Activated CD8-positive, alpha-beta T cell treated with anti-CD3 and anti-CD28 coated beads, Interleukin-2, amount 10 ng/mL, durations not matched to agents 7 days and 5 days (primary cell): ENCODE measurements around the gene NOS1AP. TPM values are rescaled to one million over a fixed set of nuclear protein-coding genes. Genes with fewer than 3 reads are reported as not detected.

Source experiments
- ATAC-seq: fragments of 150-1000 bp; cut with Tn5 transposase; one replicate; pipeline ENCODE4 v1.10.0; 2021; ENCODE audit warnings: moderate library complexity
- CTCF ChIA-PET: fragments of 350-600 bp; sonication (Branson Sonifier 250); formaldehyde crosslinking; loops from one replicate; lab custom pipeline; 2021; ENCODE audit warnings: antibody characterized with exemption; lab: Charles Lee
- POLR2A ChIA-PET: fragments of 350-600 bp; sonication (Branson Sonifier 250); formaldehyde crosslinking; loops from one replicate; lab custom pipeline; 2021; ENCODE audit warnings: antibody characterized with exemption; lab: Charles Lee
- DNase-seq: peaks from one replicate; pipeline ENCODE4 v3.0.0-alpha.2; 2020
- H3K27ac Mint-ChIP-seq: one replicate; pipeline ENCODE4 v1.8.0; 2021; ENCODE audit warnings: mild to moderate bottlenecking, mixed read lengths
- H3K27me3 Mint-ChIP-seq: one replicate; pipeline ENCODE4 v1.8.0; 2021; ENCODE audit warnings: low read depth, mixed read lengths
- H3K36me3 Mint-ChIP-seq: one replicate; pipeline ENCODE4 v1.8.0; 2021; ENCODE audit warnings: low read depth, mixed read lengths
- H3K4me1 Mint-ChIP-seq: one replicate; pipeline ENCODE4 v1.8.0; 2021; ENCODE audit warnings: low read depth, mixed read lengths
- H3K4me3 Mint-ChIP-seq: one replicate; pipeline ENCODE4 v1.8.0; 2021; ENCODE audit warnings: mild to moderate bottlenecking, mixed read lengths
- H3K9me3 Mint-ChIP-seq: one replicate; pipeline ENCODE4 v1.8.0; 2022; ENCODE audit warnings: mixed read lengths; ENCODE audit not compliant: insufficient read depth
- total RNA-seq, 2 experiments: library from RNA; stranded (reverse); gene quantifications; one replicate each; pipeline ENCODE4 v1.2.3, GENCODE V29; 2021

NOS1AP gene
- total RNA-seq, 2 experiments from 2014 or later, result not detected

- no peak for DNase-seq
- ATAC-seq, result no peak
- Mint-ChIP-seq H3K4me1 (no peaks in the 10 kb centered on the region), H3K9me3 (no peaks in the 10 kb centered on the region), H3K27me3 (peaks cover 3% of the 10 kb centered on the region), H3K27ac (no peak overlapping the region), H3K36me3 (no peaks in the 10 kb centered on the region), H3K4me3 (no peak overlapping the region)
- ChIA-PET CTCF (no interaction called here), POLR2A (no interaction called here)
These were observed 233.0 kb downstream of the NOS1AP start for GRCh38 chr1:162302306-162303003.

- Mint-ChIP-seq H3K9me3 (no peaks in the 10 kb centered on the region), H3K4me3 (no peak overlapping the region), H3K36me3 (no peaks in the 10 kb centered on the region), H3K4me1 (no peaks in the 10 kb centered on the region), H3K27ac (no peak overlapping the region), H3K27me3 (peaks cover 3% of the 10 kb centered on the region)
- DNase-seq (no peak), ATAC-seq (no peak)
- CTCF ChIA-PET, result no interaction called here
- POLR2A ChIA-PET, result no interaction called here
These were observed 233.5 kb downstream of the NOS1AP start for GRCh38 chr1:162303004-162303344.

DNA sequence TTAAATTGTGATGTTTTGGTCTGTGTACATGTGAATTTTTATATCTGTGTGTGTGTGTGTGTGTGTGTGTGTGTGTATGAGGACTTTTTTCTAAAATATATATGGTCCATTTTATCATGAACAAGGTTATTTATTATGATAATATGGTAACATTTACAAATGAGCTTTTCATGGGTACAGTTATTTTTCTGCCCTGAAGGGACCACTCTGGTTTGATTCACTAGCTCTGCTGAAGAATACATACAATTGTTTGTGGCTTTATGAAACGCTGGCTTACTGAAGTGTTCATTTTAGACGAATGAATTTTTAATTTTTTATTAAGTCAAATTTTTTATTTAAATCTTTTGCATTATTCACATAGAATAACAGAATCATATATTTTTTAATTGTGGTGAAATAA is 235.2 kb downstream of the NOS1AP start:
- Mint-ChIP-seq H3K36me3 (no peaks in the 10 kb centered on the region), H3K27me3 (peaks cover 5% of the 10 kb centered on the region), H3K4me3 (no peak overlapping the region), H3K27ac (no peak overlapping the region), H3K9me3 (no peaks in the 10 kb centered on the region), H3K4me1 (no peaks in the 10 kb centered on the region)
- DNase-seq (no peak), ATAC-seq (no peak)
- ChIA-PET POLR2A (no interaction called here), CTCF (no interaction called here)

GRCh38 chr1:162305969-162306368 is 236.5 kb downstream of the NOS1AP start:
- peaks cover 3% of the 10 kb centered on the region for H3K27me3 Mint-ChIP-seq
- CTCF ChIA-PET, result no interaction called here
- H3K36me3 Mint-ChIP-seq, result no peaks in the 10 kb centered on the region
- no peaks in the 10 kb centered on the region for H3K4me1 Mint-ChIP-seq
- no peaks in the 10 kb centered on the region for H3K9me3 Mint-ChIP-seq
- POLR2A ChIA-PET, result no interaction called here
- ATAC-seq (no peak), DNase-seq (no peak)
- H3K27ac Mint-ChIP-seq, result no peak overlapping the region
- no peak overlapping the region for H3K4me3 Mint-ChIP-seq

DNA sequence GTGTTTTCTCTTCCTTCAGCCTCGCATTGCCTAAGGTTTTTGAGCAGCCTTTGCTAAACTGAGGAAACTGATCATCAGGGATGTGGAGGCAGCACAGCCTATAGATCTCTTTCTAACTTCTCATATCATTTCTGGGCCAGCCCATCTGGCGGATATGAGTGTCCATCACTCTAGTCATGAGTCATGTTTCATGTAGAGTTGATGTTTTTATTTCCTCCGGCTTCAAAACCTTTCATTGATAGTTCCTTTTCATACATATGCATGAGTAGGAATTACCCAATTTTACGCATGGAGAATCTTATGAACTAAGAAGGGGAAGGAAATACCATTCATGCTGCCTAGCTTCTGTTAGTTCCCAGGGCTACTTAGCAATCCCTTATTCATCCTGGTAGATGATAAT is 240.8 kb downstream of the NOS1AP start:
- Mint-ChIP-seq H3K4me1 (no peaks in the 10 kb centered on the region), H3K36me3 (no peaks in the 10 kb centered on the region), H3K27me3 (peaks cover 2% of the 10 kb centered on the region), H3K9me3 (no peaks in the 10 kb centered on the region), H3K27ac (no peak overlapping the region), H3K4me3 (no peak overlapping the region)
- ATAC-seq (no peak), DNase-seq (no peak)
- ChIA-PET CTCF (no interaction called here), POLR2A (no interaction called here)

DNA sequence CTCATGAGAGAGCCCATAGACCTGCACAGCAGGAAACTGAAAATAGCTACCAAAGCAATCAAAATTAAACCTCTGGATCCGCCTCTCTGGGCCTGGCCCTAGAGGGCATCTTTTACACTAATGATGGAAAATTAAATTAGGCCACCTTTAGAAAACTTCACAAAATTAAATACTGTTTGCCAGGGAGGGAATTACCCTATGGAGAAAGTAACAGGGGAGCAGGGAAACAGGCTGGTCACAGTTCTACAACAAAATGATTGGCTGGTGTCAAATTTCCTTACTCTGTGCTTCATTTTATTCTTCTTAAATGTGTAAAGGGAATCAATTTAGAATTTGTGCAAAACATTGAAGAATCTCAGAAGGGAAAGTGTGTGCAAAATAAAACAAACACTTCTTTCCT is 244.7 kb downstream of the NOS1AP start:
- peaks cover 16% of the 10 kb centered on the region for H3K27me3 Mint-ChIP-seq
- no peak overlapping the region for H3K4me3 Mint-ChIP-seq
- H3K9me3 Mint-ChIP-seq, result no peaks in the 10 kb centered on the region
- no peak overlapping the region for H3K27ac Mint-ChIP-seq
- ATAC-seq, result no peak
- H3K36me3 Mint-ChIP-seq, result no peaks in the 10 kb centered on the region
- CTCF ChIA-PET, result no interaction called here
- peaks cover 6% of the 10 kb centered on the region for H3K4me1 Mint-ChIP-seq
- POLR2A ChIA-PET, result no interaction called here
- no peak for DNase-seq

DNA sequence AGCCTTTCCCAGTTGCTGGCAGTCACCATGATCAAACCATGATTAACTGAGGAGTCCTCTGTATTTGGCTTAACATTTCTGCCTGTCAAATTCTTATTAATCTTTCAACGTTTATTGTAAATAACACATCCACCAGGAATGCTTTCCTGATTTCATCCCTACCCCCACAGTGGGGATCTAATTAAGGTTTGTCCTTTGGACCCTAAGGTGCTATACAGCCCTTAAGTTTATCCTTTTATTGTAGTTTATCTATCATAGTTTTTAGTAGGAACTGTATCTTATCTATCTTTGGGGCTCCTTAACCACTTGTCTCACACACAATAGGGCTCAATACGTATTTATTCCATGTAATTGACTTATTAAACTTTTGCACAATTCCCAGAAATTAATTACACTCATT is 246.2 kb downstream of the NOS1AP start:
- Mint-ChIP-seq H3K4me3 (no peak overlapping the region), H3K4me1 (peaks cover 6% of the 10 kb centered on the region), H3K9me3 (no peaks in the 10 kb centered on the region), H3K27me3 (peaks cover 14% of the 10 kb centered on the region), H3K27ac (no peak overlapping the region), H3K36me3 (no peaks in the 10 kb centered on the region)
- no peak for ATAC-seq
- POLR2A ChIA-PET, result no interaction called here
- no peak for DNase-seq
- CTCF ChIA-PET, result no interaction called here

- H3K9me3 Mint-ChIP-seq, result no peaks in the 10 kb centered on the region
- DNase-seq (peak; percentile 31), ATAC-seq (no peak)
- peaks cover 6% of the 10 kb centered on the region for H3K4me1 Mint-ChIP-seq
- no peak overlapping the region for H3K27ac Mint-ChIP-seq
- peaks cover 14% of the 10 kb centered on the region for H3K27me3 Mint-ChIP-seq
- ChIA-PET CTCF (no interaction called here), POLR2A (no interaction called here)
- no peaks in the 10 kb centered on the region for H3K36me3 Mint-ChIP-seq
- H3K4me3 Mint-ChIP-seq, result no peak overlapping the region
These were observed 246.7 kb downstream of the NOS1AP start for GRCh38 chr1:162316187-162316586.

DNA sequence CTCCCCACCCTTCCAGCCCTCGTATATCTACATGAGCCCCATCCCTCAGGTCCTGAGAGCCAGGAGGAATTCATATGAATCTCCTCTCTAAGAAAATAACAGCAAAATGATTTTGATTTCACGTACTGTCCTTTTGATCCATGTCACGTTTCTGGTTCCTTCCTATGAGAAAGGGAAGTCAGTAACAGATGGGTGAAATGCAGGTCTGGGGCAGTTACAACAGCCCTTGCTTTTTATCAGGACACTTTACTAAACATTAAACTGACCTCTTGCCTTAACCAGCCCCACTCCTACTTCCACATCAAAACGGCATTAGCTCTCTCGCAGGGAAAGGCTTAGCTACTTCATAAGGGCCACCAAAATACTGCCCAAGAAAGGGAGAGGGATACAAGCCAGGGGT is 248.1 kb downstream of the NOS1AP start:
- no peaks in the 10 kb centered on the region for H3K36me3 Mint-ChIP-seq
- no peak for ATAC-seq
- H3K9me3 Mint-ChIP-seq, result no peaks in the 10 kb centered on the region
- H3K4me3 Mint-ChIP-seq, result no peak overlapping the region
- no peak overlapping the region for H3K27ac Mint-ChIP-seq
- DNase-seq, result no peak
- ChIA-PET POLR2A (no interaction called here), CTCF (no interaction called here)
- H3K4me1 Mint-ChIP-seq, result peaks cover 6% of the 10 kb centered on the region
- peaks cover 14% of the 10 kb centered on the region for H3K27me3 Mint-ChIP-seq

DNA sequence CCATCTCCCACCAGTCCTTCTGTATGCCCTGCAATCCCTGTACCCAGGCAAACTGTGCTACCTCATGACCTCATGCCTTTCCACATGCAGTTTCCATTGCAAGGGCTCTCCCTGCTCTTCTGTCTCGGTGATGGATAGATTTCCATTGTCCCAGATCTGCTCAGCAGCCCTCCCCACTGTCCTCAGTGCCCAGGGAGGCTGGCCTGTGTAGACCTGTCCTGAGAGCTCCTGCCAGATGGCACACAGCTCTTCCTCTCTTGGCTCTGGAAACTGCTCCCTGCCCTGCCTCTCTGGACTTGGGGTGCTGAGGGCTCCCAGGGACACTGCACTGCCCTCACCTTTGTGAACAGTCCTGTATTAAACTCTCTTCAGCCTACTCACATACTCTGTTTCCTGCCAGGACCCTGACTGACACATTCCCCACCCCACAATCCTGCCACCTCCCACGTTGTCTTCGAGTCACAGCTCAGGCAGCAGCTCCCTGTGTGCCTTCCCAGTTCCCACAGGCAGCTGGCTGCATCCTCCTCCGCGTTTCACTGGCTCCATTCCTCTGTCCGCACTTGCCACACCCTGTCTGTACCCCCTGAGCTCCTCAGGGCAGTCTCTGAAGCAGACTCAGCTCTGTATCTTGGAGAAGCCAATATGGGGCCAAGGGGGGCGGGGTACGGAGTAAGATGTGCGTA is 250.1 kb downstream of the NOS1AP start:
- Mint-ChIP-seq H3K4me3 (no peak overlapping the region), H3K4me1 (peaks cover 6% of the 10 kb centered on the region), H3K36me3 (no peaks in the 10 kb centered on the region), H3K27me3 (peaks cover 14% of the 10 kb centered on the region), H3K27ac (no peak overlapping the region), H3K9me3 (no peaks in the 10 kb centered on the region)
- no peak for DNase-seq
- ChIA-PET CTCF (no interaction called here), POLR2A (no interaction called here)
- no peak for ATAC-seq

DNA sequence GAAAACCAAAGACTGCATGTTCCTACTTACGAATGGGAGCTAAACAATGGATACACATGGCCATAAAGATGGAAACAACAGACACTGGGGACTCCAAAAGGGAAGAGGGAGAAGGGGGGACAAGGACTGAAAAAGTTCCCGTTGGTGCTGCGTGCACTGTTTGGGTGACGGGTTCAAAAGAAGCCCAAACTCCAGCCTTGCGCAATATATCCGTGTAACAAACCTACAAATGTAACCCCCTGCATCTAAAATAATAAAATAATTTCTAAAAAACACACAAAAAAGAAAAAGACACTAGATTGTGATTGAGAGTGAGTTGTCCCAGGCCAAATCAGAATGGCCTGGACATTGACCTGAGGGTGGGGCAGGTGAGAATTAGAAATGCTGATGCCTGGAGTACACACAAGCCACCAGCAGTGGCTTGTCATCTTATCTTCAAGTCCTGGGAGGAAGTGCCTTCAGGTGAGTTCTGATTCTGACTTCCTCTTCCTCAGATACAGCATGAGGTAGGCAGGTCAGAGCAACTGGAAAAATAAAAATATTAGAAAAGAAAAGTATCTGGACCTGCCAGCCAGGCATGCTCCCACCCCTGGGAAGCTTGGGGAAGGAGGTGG is 252.4 kb downstream of the NOS1AP start:
- Mint-ChIP-seq H3K27ac (no peak overlapping the region), H3K4me3 (no peak overlapping the region), H3K36me3 (no peaks in the 10 kb centered on the region), H3K4me1 (no peaks in the 10 kb centered on the region), H3K9me3 (no peaks in the 10 kb centered on the region), H3K27me3 (peaks cover 16% of the 10 kb centered on the region)
- no peak for DNase-seq
- ChIA-PET CTCF (no interaction called here), POLR2A (no interaction called here)
- no peak for ATAC-seq

- peaks cover 15% of the 10 kb centered on the region for H3K27me3 Mint-ChIP-seq
- no peak overlapping the region for H3K4me3 Mint-ChIP-seq
- H3K36me3 Mint-ChIP-seq, result no peaks in the 10 kb centered on the region
- CTCF ChIA-PET, result no interaction called here
- ATAC-seq (no peak), DNase-seq (no peak)
- H3K9me3 Mint-ChIP-seq, result no peaks in the 10 kb centered on the region
- H3K4me1 Mint-ChIP-seq, result no peaks in the 10 kb centered on the region
- POLR2A ChIA-PET, result no interaction called here
- H3K27ac Mint-ChIP-seq, result no peak overlapping the region
These were observed 253.5 kb downstream of the NOS1AP start for GRCh38 chr1:162323023-162323422.
